GM13977 (cell line): Measurements from ENCODE around the gene CS.

ENCODE experiments used
- DNase-seq: peaks from one replicate; pipeline ENCODE4 v3.0.0; 2012; ENCODE audit warnings: low spot score
- CTCF ChIP-seq: IDR thresholded peaks from 2 replicates; pipeline ENCODE4 v1.5.1; 2012; ENCODE audit warnings: mild to moderate bottlenecking, control low read depth; ENCODE audit not compliant: insufficient read depth; ENCODE audit errors: extremely low read depth, missing control alignments
- in situ Hi-C: fragments of 300-500 bp; cut with MboI; formaldehyde crosslinking; loops from one replicate; pipeline ENCODE4 v1.12.0; 2022; ENCODE audit warnings: low sequenced_read_pairs, low pct_unique_long_range_greater_than_20kb, mixed read lengths, inconsistent platforms; ENCODE audit not compliant: unreplicated experiment

Gene CS

GRCh38 chr12:56241424-56242303, 58.5 kb downstream of the CS start:
- no peak for DNase-seq
- in situ Hi-C loops = no loop called here
- TF ChIP-seq CTCF = no peak

- no peak for DNase-seq
- in situ Hi-C loops = no loop called here
- TF ChIP-seq CTCF = no peak
Observed at GRCh38 chr12:56237552-56237951, 62.6 kb downstream of the CS start.

GRCh38 chr12:56236985-56237384, 63.1 kb downstream of the CS start:
- in situ Hi-C loops = no loop called here
- TF ChIP-seq CTCF = no peak
- no peak for DNase-seq

- in situ Hi-C loops = no loop called here
- no peak for TF ChIP-seq CTCF
- no peak for DNase-seq
Observed at GRCh38 chr12:56236091-56236490, 64.0 kb downstream of the CS start.

- TF ChIP-seq CTCF = no peak
- in situ Hi-C loops = no loop called here
- DNase-seq = no peak
Observed at GRCh38 chr12:56234746-56235436, 65.2 kb downstream of the CS start.

- no peak for TF ChIP-seq CTCF
- in situ Hi-C loops = no loop called here
- no peak for DNase-seq
Observed at GRCh38 chr12:56231184-56231582, 68.9 kb downstream of the CS start.
